Measurements from ENCODE around the gene VPS50. TPM values are rescaled to one million over a fixed set of nuclear protein-coding genes. Genes with fewer than 3 reads are reported as not detected.

Gene VPS50
- total and polyA plus RNA-seq, 12 donors = 4.8 to 25.6 (median 18.4) TPM

- no peaks in the 10 kb centered on the region for H3K36me3 ChIP-seq
- no peak for TF ChIP-seq CTCF (IDR thresholded peaks at IDR 0.05)
- DNase-seq (no peak), ATAC-seq (no peak)
- peak overlapping the region in 2 of 10 donors; percentile 73 to 81 for H3K27ac ChIP-seq
- H3K9me3 ChIP-seq = no peaks in the 10 kb centered on the region
- WGBS, 2 donors = 51 to 55% methylated on average over 5 of the region's 5 CpGs
- peaks cover 0 to 24% (median 17%) of the 10 kb centered on the region in 9 donors for H3K4me1 ChIP-seq
- no peaks in the 10 kb centered on the region for H3K27me3 ChIP-seq
- peak overlapping the region; percentile 64 to 97 (median 78) for H3K4me3 ChIP-seq
- intact Hi-C loops (cut with DNase I) = loop anchor here in 1 of 10 donors (10.0 kb wide), 1 partner anchor 116 kb away; the partner anchor contains the start of gene SAMD9
Observed at GRCh38 chr7:93231259-93231658, 907 bp upstream of the VPS50 start.

GRCh38 chr7:93232673-93233018 lies 480 bp downstream of the VPS50 start:
- H3K4me3 ChIP-seq = peak overlapping the region; percentile 64 to 97 (median 78)
- TF ChIP-seq CTCF (IDR thresholded peaks at IDR 0.05) = no peak
- H3K27ac ChIP-seq = peak overlapping the region in 8 of 10 donors; percentile 14 to 81 (median 52)
- H3K27me3 ChIP-seq = no peaks in the 10 kb centered on the region
- no peaks in the 10 kb centered on the region for H3K36me3 ChIP-seq
- 1% methylated on average over 8 of the region's 8 CpGs for WGBS, 2 donors
- H3K9me3 ChIP-seq = no peaks in the 10 kb centered on the region
- no peak for DNase-seq
- intact Hi-C loops (cut with DNase I) = loop anchor here in 1 of 10 donors (10.0 kb wide), 1 partner anchor 118 kb away; the partner anchor contains the start of gene SAMD9
- peak in 4 of 8 donors; percentile 4 to 40 (median 11) for ATAC-seq
- H3K4me1 ChIP-seq = peaks cover 0 to 24% (median 17%) of the 10 kb centered on the region in 9 donors

- 76 to 87% methylated on average over 2 of the region's 2 CpGs for WGBS, 2 donors
Observed at GRCh38 chr7:93235541-93235940, 3.4 kb downstream of the VPS50 start.

GRCh38 chr7:93238131-93238530 lies 6.0 kb downstream of the VPS50 start:
- 82 to 89% methylated on average over 4 of the region's 4 CpGs for WGBS, 2 donors
- intact Hi-C loops (cut with DNase I) = loop anchor here in 1 of 10 donors (10.0 kb wide), 1 partner anchor 123 kb away; the partner anchor contains the start of gene SAMD9
- no peak overlapping the region for H3K4me3 ChIP-seq
- peaks cover 0 to 25% (median 4%) of the 10 kb centered on the region in 9 donors for H3K36me3 ChIP-seq
- TF ChIP-seq CTCF (IDR thresholded peaks at IDR 0.05) = no peak
- ATAC-seq (no peak), DNase-seq (no peak)
- H3K27me3 ChIP-seq = no peaks in the 10 kb centered on the region
- no peak overlapping the region for H3K27ac ChIP-seq
- no peaks in the 10 kb centered on the region for H3K9me3 ChIP-seq
- H3K4me1 ChIP-seq = peaks cover 0 to 10% (median 8%) of the 10 kb centered on the region in 9 donors

More at GRCh38 chr7:93235541-93235940, 3.4 kb downstream of the VPS50 start:
- TF ChIP-seq CTCF (IDR thresholded peaks at IDR 0.05) = no peak
- H3K27me3 ChIP-seq = no peaks in the 10 kb centered on the region
- H3K4me3 ChIP-seq = no peak overlapping the region
- H3K27ac ChIP-seq = no peak overlapping the region
- H3K36me3 ChIP-seq = peaks cover 0 to 9% (median 2%) of the 10 kb centered on the region in 9 donors
- H3K4me1 ChIP-seq = peaks cover 0 to 24% (median 17%) of the 10 kb centered on the region in 9 donors
- no peaks in the 10 kb centered on the region for H3K9me3 ChIP-seq
- DNase-seq (no peak), ATAC-seq (no peak)
- intact Hi-C loops (cut with DNase I) = loop anchor here in 1 of 10 donors (10.0 kb wide), 1 partner anchor 121 kb away; the partner anchor contains the start of gene SAMD9
